Osteocyte (in vitro differentiated cells): ENCODE measurements around the gene NSUN2. TPM values are rescaled to one million over a fixed set of nuclear protein-coding genes. Genes with fewer than 3 reads are reported as not detected.

ENCODE experiments used
- DNase-seq: peaks from one replicate; pipeline ENCODE4 v3.0.0; 2021; ENCODE audit warnings: mixed read lengths; ENCODE audit not compliant: unreplicated experiment; ENCODE audit errors: extremely low spot score
- H3K27ac Mint-ChIP-seq: one replicate; pipeline ENCODE4 v1.8.0; 2021; ENCODE audit warnings: mild to moderate bottlenecking, mixed read lengths; ENCODE audit not compliant: unreplicated experiment
- H3K27me3 Mint-ChIP-seq: one replicate; pipeline ENCODE4 v1.8.0; 2021; ENCODE audit warnings: mixed read lengths; ENCODE audit not compliant: unreplicated experiment
- H3K36me3 Mint-ChIP-seq: one replicate; pipeline ENCODE4 v1.8.0; 2021; ENCODE audit warnings: mixed read lengths; ENCODE audit not compliant: unreplicated experiment
- H3K4me1 Mint-ChIP-seq: one replicate; pipeline ENCODE4 v1.8.0; 2021; ENCODE audit warnings: mixed read lengths; ENCODE audit not compliant: unreplicated experiment
- H3K4me3 Mint-ChIP-seq: one replicate; pipeline ENCODE4 v1.8.0; 2021; ENCODE audit warnings: mild to moderate bottlenecking, moderate library complexity, mixed read lengths; ENCODE audit not compliant: unreplicated experiment
- H3K9me3 Mint-ChIP-seq: one replicate; pipeline ENCODE4 v1.8.0; 2021; ENCODE audit warnings: mixed read lengths; ENCODE audit not compliant: unreplicated experiment
- CTCF ChIP-seq: fragments of 200-600 bp; sonication (generic); IDR thresholded peaks from 2 replicates; pipeline ENCODE4 v1.5.0; 2021; ENCODE audit warnings: antibody characterized with exemption, mild to moderate bottlenecking, moderate library complexity
- total RNA-seq: library from RNA; stranded (reverse); gene quantifications from 2 replicates; pipeline ENCODE4 v1.2.1, GENCODE V29; 2021

NSUN2 gene
- total RNA-seq, 1 donor from 2014 or later, result 48.7 TPM

GRCh38 chr5:6637590-6637989 lies 4.7 kb upstream of the NSUN2 start:
- Mint-ChIP-seq H3K36me3 (no peaks in the 10 kb centered on the region), H3K27me3 (no peaks in the 10 kb centered on the region), H3K27ac (no peak overlapping the region), H3K4me1 (peaks cover 7% of the 10 kb centered on the region), H3K4me3 (no peak overlapping the region), H3K9me3 (no peaks in the 10 kb centered on the region)
- TF ChIP-seq CTCF, result no peak
- no peak for DNase-seq

- Mint-ChIP-seq H3K9me3 (no peaks in the 10 kb centered on the region), H3K27me3 (no peaks in the 10 kb centered on the region), H3K27ac (no peak overlapping the region), H3K4me1 (peaks cover 12% of the 10 kb centered on the region), H3K36me3 (no peaks in the 10 kb centered on the region), H3K4me3 (no peak overlapping the region)
- no peak for TF ChIP-seq CTCF
- DNase-seq, result no peak
These were observed 4.2 kb upstream of the NSUN2 start for GRCh38 chr5:6637022-6637421.

- no peaks in the 10 kb centered on the region for H3K27me3 Mint-ChIP-seq
- H3K4me3 Mint-ChIP-seq, result no peak overlapping the region
These were observed 3.4 kb upstream of the NSUN2 start for GRCh38 chr5:6636293-6636692.

GRCh38 chr5:6634788-6635430 lies 2.1 kb upstream of the NSUN2 start:
- H3K36me3 Mint-ChIP-seq, result peaks cover 6% of the 10 kb centered on the region
- no peak for DNase-seq
- peaks cover 25% of the 10 kb centered on the region for H3K4me1 Mint-ChIP-seq
- H3K27ac Mint-ChIP-seq, result no peak overlapping the region
- H3K4me3 Mint-ChIP-seq, result peak overlapping the region; percentile 69
- H3K9me3 Mint-ChIP-seq, result no peaks in the 10 kb centered on the region
- H3K27me3 Mint-ChIP-seq, result no peaks in the 10 kb centered on the region
- TF ChIP-seq CTCF, result no peak

More at GRCh38 chr5:6636293-6636692, 3.4 kb upstream of the NSUN2 start:
- Mint-ChIP-seq H3K9me3 (no peaks in the 10 kb centered on the region), H3K4me1 (peaks cover 19% of the 10 kb centered on the region), H3K27ac (no peak overlapping the region), H3K36me3 (peaks cover under 1% of the 10 kb centered on the region)
- DNase-seq, result no peak
- no peak for TF ChIP-seq CTCF

GRCh38 chr5:6634306-6634705 lies 1.5 kb upstream of the NSUN2 start:
- Mint-ChIP-seq H3K4me1 (peaks cover 25% of the 10 kb centered on the region), H3K27ac (peak overlapping the region; percentile 72), H3K9me3 (no peaks in the 10 kb centered on the region), H3K36me3 (peaks cover 9% of the 10 kb centered on the region), H3K27me3 (no peaks in the 10 kb centered on the region), H3K4me3 (peak overlapping the region; percentile 96)
- DNase-seq, result no peak
- no peak for TF ChIP-seq CTCF
